Measurements from ENCODE around the gene CNIH3. TPM values are rescaled to one million over a fixed set of nuclear protein-coding genes. Genes with fewer than 3 reads are reported as not detected.

CNIH3 gene
- total and polyA plus RNA-seq, 2 donors (not counting 1 experiment from before 2014, with no cell fraction given): 0.72 to 1.8 TPM

DNA sequence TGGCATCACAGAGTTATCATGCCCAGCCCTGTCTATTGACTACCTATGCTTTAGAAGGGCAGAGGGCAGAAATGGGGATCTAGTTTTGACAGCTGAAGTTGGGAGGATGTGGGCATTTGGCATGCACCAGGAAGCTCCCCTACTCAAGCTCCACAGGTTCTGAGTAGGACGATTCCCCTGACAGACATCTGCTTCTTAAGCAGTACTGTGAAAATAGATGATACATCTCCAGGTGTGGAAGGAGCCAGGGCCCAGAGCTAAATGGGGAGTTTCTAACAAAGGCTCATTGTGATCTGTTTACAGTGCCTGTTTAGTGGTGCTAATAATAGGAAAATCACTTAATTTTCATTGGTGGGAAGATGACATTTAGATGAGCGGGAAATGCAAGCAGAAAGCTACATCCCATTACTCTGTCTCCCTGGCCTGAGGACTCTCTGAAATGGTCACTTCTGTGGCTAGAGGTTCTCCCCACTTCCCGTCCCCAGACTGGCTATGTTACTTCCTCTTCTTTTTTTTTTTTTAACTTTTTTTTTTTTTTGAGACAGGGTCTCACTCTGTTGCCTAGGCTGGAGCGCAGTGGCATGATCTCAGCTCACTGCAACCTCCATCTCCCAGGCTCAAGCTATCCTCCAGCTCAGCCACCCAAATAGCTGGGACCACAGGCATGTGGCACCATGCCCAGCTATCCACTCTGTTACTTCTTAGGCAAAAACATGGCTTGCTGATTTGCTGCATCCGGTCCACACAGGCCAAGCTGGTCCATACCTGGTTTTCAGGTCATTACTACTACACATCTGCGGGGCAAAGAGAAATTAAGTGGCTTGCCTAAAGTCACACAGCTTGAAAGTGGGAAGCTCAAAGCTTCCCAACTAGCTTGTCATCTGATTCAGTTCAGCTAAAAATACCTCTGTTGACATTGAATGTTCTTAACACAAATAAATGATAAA lies 23.2 kb upstream of the CNIH3 start:
- Mint-ChIP-seq H3K4me1 (peaks cover 6% of the 10 kb centered on the region), H3K4me3 (no peak overlapping the region), H3K9me3 (ENCODE audit: insufficient read depth) (peaks cover 2% of the 10 kb centered on the region), H3K27ac (no peak overlapping the region), H3K27me3 (peaks cover 5% of the 10 kb centered on the region)
- H3K36me3 ChIP-seq (replicated peaks in 1 of 2; ENCODE audit: control extremely low read depth in 1 of 2, control insufficient read depth in 1 of 2, extremely low read depth in 1 of 2, insufficient read depth in 2 of 2, low read length in 1 of 2): no peaks in the 10 kb centered on the region
- no peaks in the 10 kb centered on the region for H3K9me3 ChIP-seq (ENCODE audit: control extremely low read depth in 1 of 3, control insufficient read depth in 2 of 3, insufficient read depth in 1 of 3, low read length in 2 of 3)
- no peak for DNase-seq
- POLR2A ChIA-PET: no interaction called here
- H3K79me2 ChIP-seq (ENCODE audit: control insufficient read depth, insufficient read depth, low read length): no peaks in the 10 kb centered on the region
- no peak overlapping the region for H2AFZ ChIP-seq (ENCODE audit: insufficient read depth, low read depth, low read length, poor library complexity, severe bottlenecking)
- TF ChIP-seq, protein P1, sequence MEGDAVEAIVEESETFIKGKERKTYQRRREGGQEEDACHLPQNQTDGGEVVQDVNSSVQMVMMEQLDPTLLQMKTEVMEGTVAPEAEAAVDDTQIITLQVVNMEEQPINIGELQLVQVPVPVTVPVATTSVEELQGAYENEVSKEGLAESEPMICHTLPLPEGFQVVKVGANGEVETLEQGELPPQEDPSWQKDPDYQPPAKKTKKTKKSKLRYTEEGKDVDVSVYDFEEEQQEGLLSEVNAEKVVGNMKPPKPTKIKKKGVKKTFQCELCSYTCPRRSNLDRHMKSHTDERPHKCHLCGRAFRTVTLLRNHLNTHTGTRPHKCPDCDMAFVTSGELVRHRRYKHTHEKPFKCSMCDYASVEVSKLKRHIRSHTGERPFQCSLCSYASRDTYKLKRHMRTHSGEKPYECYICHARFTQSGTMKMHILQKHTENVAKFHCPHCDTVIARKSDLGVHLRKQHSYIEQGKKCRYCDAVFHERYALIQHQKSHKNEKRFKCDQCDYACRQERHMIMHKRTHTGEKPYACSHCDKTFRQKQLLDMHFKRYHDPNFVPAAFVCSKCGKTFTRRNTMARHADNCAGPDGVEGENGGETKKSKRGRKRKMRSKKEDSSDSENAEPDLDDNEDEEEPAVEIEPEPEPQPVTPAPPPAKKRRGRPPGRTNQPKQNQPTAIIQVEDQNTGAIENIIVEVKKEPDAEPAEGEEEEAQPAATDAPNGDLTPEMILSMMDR (IDR thresholded peaks at IDR 0.05): no peak
- TF ChIP-seq EZH2 (IDR thresholded peaks at IDR 0.05; ENCODE audit: borderline replicate concordance, insufficient read depth, low read depth, low read length, poor library complexity, severe bottlenecking): no peak
- intact Hi-C loops (cut with micrococcal nuclease): no loop called here
- no peak for ATAC-seq (ENCODE audit: low read depth)
- H3K27me3 ChIP-seq (replicated peaks in 1 of 4; ENCODE audit: control extremely low read depth in 1 of 4, control insufficient read depth in 3 of 4, insufficient read depth in 4 of 4, low read length in 3 of 4): no peaks in the 10 kb centered on the region
- no peak overlapping the region for H3K27ac ChIP-seq (ENCODE audit: low read length in 2 of 2)
- peaks cover 0 to 2% of the 10 kb centered on the region in 2 donors for H3K4me1 ChIP-seq (ENCODE audit: control insufficient read depth in 2 of 2, insufficient read depth in 2 of 2, low read length in 2 of 2)
- WGBS (ENCODE audit: insufficient coverage): 51% methylated on average over 5 of the region's 6 CpGs
- no peak overlapping the region for H3K4me2 ChIP-seq (replicated peaks; ENCODE audit: low read depth, low read length, poor library complexity, severe bottlenecking)
- H3K9ac ChIP-seq (ENCODE audit: low read length): no peak overlapping the region
- H4K20me1 ChIP-seq (ENCODE audit: control insufficient read depth, insufficient read depth, low read length, poor library complexity, severe bottlenecking): no peaks in the 10 kb centered on the region
- CTCF ChIA-PET: interaction anchor here (0.7 kb wide), 1 partner anchor 15 kb away, joined by 3 read pairs; no protein-coding TSS in a partner anchor
- H3K4me3 ChIP-seq (ENCODE audit: control extremely low read depth in 1 of 5, extremely low read depth in 1 of 5, insufficient read depth in 1 of 5, low read depth in 2 of 5, low read length in 4 of 5): no peak overlapping the region

DNA sequence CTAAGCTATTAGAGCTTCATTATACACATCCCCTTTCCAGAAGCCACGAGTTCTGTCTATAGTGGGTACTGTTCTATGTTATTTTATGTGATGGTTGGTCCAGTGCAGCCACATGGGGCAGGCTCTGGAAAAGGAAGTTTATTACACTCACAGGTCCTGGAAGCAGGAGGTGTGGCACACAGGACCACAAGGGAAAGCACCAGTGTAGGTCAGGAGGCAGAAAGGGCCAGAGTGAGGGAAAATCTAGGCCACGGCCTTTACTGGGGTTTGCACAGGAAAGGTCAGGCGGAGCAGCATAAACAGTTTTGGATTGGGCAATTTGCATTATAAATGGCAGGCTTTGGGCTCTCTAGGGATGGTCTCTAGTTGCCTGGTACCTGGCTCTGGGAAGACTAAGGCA lies 21.8 kb upstream of the CNIH3 start:
- Mint-ChIP-seq H3K27me3 (peaks cover 6% of the 10 kb centered on the region), H3K4me1 (peaks cover 6% of the 10 kb centered on the region), H3K27ac (no peak overlapping the region), H3K4me3 (no peak overlapping the region), H3K9me3 (ENCODE audit: insufficient read depth) (peaks cover 2% of the 10 kb centered on the region)
- no peaks in the 10 kb centered on the region for H3K9me3 ChIP-seq (ENCODE audit: control extremely low read depth in 1 of 3, control insufficient read depth in 2 of 3, insufficient read depth in 1 of 3, low read length in 2 of 3)
- H3K79me2 ChIP-seq (ENCODE audit: control insufficient read depth, insufficient read depth, low read length): no peaks in the 10 kb centered on the region
- no peak for TF ChIP-seq EZH2 (IDR thresholded peaks at IDR 0.05; ENCODE audit: borderline replicate concordance, insufficient read depth, low read depth, low read length, poor library complexity, severe bottlenecking)
- TF ChIP-seq, protein P1 (IDR thresholded peaks at IDR 0.05): no peak
- no peaks in the 10 kb centered on the region for H3K36me3 ChIP-seq (replicated peaks in 1 of 2; ENCODE audit: control extremely low read depth in 1 of 2, control insufficient read depth in 1 of 2, extremely low read depth in 1 of 2, insufficient read depth in 2 of 2, low read length in 1 of 2)
- CTCF ChIA-PET: no interaction called here
- no peaks in the 10 kb centered on the region for H4K20me1 ChIP-seq (ENCODE audit: control insufficient read depth, insufficient read depth, low read length, poor library complexity, severe bottlenecking)
- H3K9ac ChIP-seq (ENCODE audit: low read length): no peak overlapping the region
- H3K27me3 ChIP-seq (replicated peaks in 1 of 4; ENCODE audit: control extremely low read depth in 1 of 4, control insufficient read depth in 3 of 4, insufficient read depth in 4 of 4, low read length in 3 of 4): no peaks in the 10 kb centered on the region
- peaks cover 0 to 2% of the 10 kb centered on the region in 2 donors for H3K4me1 ChIP-seq (ENCODE audit: control insufficient read depth in 2 of 2, insufficient read depth in 2 of 2, low read length in 2 of 2)
- intact Hi-C loops (cut with micrococcal nuclease): no loop called here
- DNase-seq (no peak), ATAC-seq (ENCODE audit: low read depth) (no peak)
- no peak overlapping the region for H3K4me3 ChIP-seq (ENCODE audit: control extremely low read depth in 1 of 5, extremely low read depth in 1 of 5, insufficient read depth in 1 of 5, low read depth in 2 of 5, low read length in 4 of 5)
- no peak overlapping the region for H2AFZ ChIP-seq (ENCODE audit: insufficient read depth, low read depth, low read length, poor library complexity, severe bottlenecking)
- no peak overlapping the region for H3K27ac ChIP-seq (ENCODE audit: low read length in 2 of 2)
- no peak overlapping the region for H3K4me2 ChIP-seq (replicated peaks; ENCODE audit: low read depth, low read length, poor library complexity, severe bottlenecking)
- POLR2A ChIA-PET: no interaction called here
- WGBS (ENCODE audit: insufficient coverage): 100% methylated on average over 2 of the region's 3 CpGs

All from B cell (primary cell).